Medulla oblongata (tissue), 1 donor: ENCODE measurements around the gene ODAD4.

ENCODE experiments used
- DNase-seq: peaks from one replicate; pipeline ENCODE4 v3.0.0-alpha.2; 2015; ENCODE audit errors: extremely low spot score

Gene ODAD4, protein sequence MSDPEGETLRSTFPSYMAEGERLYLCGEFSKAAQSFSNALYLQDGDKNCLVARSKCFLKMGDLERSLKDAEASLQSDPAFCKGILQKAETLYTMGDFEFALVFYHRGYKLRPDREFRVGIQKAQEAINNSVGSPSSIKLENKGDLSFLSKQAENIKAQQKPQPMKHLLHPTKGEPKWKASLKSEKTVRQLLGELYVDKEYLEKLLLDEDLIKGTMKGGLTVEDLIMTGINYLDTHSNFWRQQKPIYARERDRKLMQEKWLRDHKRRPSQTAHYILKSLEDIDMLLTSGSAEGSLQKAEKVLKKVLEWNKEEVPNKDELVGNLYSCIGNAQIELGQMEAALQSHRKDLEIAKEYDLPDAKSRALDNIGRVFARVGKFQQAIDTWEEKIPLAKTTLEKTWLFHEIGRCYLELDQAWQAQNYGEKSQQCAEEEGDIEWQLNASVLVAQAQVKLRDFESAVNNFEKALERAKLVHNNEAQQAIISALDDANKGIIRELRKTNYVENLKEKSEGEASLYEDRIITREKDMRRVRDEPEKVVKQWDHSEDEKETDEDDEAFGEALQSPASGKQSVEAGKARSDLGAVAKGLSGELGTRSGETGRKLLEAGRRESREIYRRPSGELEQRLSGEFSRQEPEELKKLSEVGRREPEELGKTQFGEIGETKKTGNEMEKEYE

DNA sequence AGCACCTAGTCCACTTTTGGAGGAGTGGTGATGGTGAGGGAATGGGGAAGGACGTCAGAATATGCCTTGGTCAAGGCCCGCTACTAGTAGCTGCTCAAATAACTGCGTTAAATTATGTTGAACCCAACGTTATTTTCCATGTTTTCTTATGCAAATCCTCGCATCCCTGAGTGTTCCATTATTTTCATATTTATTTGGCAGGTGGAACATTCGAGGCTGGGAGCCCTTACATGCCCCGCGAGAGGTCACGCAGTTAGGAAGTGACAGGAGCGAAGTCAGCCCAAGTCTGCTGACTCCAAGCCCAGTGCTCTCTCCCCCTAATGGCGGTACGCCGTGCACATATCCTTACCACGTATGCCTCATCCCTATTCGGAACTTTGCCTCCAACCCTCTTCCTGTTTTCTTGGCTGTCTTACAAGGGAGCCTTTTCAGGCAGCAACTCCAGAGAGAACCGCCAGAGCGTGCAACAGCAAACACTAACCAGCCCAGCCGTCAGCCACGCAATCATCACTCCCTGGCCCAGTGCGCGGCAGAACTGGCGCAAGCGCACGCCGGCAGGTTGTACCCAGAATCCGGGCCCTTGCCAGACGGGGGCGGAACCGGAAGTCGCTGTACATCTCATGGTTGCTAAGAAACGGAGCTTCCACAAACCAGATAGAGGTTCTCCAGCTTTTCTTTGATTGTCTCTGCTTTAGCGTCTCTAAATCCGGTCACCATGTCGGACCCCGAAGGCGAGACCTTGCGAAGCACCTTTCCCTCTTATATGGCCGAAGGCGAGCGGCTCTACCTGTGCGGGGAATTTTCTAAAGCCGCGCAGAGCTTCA, at the start of gene ODAD4:
Gene ODAD4, plus strand, starts transcription at position 609 of the 824 bp plus-strand sequence. Its CDS starts 107 bp downstream, at position 716.
- peak; percentile 97 for DNase-seq

- DNase-seq, result no peak
Observed at GRCh38 chr17:41882756-41883155, 47.7 kb upstream of the ODAD4 start.

DNA sequence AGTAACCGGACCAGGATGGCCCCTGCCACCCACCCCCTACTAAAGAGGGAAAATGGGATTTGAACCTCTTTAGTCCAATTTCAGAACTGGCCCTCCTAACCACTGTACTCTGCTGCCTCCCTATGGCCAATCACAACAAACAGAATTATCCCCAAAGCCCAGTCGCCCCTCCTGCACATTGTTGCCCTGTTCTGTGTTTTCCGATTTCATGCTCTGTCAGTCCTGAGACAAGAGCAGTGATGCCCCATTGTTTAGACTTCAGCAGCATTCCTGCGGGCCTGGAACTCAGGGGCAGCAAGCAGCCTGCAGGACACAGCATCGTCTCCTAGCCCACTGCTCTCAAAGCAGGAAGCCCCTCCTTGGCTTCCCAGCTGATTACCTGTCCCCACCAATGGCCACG, 44.7 kb upstream of the ODAD4 start:
- DNase-seq, result no peak

GRCh38 chr17:41888332-41888965, 42.0 kb upstream of the ODAD4 start:
- peak; percentile 36 for DNase-seq

- no peak for DNase-seq
Observed at GRCh38 chr17:41891135-41892020, 39.0 kb upstream of the ODAD4 start.

GRCh38 chr17:41892021-41892376, 38.4 kb upstream of the ODAD4 start:
- DNase-seq, result no peak

GRCh38 chr17:41893384-41893783, 37.0 kb upstream of the ODAD4 start:
- no peak for DNase-seq

- no peak for DNase-seq
Observed at GRCh38 chr17:41894791-41895331, 35.6 kb upstream of the ODAD4 start.

DNA sequence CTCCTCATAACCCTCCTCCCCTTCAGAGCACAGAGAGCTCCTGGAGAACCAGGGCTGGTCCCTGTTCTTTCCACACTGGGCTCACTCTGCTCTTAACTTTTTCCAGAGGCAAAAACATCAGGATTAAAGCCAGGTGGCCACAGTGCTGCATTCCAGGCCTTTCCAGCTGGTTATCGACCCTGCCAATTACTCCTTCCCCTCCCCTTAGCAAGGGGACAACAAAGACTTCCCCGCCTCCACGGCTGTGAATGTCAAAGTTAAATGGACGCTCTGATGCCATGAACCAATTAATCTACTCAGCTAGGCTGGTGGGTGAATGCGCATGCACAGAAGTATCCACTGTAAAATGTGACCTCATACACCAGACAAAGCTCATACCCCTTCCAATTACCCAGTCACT, 34.8 kb upstream of the ODAD4 start:
- DNase-seq, result no peak

DNA sequence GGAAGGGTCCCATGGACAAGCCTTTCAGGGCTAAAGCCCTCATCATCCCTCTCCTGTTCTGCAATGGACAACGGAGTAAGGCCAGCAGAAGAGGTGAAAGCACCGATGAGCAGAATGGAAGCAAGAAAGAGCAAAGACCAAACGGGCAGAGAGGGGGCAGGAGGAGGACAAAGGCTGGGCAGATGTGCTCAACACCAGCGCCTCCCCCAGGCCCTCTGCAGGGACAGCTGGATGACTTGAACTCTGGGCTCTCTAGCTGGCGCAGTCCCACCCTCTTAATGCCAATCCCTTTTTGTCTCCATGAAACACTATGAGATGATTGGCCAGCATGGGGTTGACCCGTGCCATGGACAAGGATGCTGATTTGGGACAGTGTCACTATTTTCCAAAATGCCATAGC, 33.7 kb upstream of the ODAD4 start:
- DNase-seq, result no peak

DNA sequence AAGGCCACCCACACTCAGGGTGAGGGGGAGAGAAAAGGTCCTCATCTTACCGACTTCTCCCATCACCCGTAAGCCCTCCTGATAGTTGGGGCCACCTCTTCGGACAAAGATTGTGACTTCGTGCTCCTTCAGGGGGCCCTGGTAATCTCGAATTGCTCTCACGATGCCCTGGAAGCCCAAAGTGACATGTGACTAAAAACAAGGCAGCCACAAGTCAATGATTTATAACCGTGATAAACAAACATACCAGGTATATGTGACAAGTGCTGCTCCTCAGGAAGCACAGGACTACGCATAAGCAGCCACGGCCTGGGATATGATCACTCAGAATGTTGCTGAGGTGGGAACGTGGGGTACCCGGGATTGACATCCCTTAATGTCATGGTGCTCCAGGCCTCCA, 28.8 kb upstream of the ODAD4 start:
- no peak for DNase-seq

- no peak for DNase-seq
Observed at GRCh38 chr17:41904242-41904841, 26.1 kb upstream of the ODAD4 start.

GRCh38 chr17:41905172-41905571, 25.2 kb upstream of the ODAD4 start:
- no peak for DNase-seq

DNA sequence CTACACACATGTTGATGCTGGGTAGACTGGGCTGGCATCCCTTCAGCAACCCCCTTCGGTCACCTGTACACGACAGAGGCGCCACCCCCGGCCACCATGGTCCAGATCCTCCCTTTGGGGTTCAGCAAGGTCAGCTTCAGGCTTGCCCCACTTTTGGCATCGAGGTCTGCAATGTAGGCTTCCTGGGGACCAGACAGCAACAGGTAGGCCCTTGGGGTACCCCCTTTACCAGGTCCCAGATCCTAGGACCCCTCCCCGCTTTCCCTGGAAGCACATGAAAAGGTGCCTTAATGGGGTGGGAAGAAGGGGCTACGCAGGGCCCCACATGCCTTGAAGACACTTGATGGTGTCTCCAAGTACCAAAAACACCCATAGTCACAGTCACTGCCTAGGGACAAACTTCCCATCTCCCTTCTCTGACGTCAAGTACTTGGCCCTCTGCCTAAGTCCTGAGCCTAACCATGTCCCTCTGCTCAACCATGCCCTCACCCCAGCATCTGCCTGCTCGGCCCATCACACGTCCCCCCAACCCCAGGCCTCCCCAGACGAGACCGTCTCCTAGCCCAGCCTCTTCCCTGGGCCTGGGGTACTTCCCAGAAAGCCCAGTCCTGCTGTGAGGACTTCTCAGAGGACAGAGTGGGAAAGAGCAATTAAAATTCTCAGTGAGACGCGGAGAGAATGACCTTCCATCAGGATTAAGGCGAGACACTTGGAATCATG, 23.8 kb upstream of the ODAD4 start:
- no peak for DNase-seq

DNA sequence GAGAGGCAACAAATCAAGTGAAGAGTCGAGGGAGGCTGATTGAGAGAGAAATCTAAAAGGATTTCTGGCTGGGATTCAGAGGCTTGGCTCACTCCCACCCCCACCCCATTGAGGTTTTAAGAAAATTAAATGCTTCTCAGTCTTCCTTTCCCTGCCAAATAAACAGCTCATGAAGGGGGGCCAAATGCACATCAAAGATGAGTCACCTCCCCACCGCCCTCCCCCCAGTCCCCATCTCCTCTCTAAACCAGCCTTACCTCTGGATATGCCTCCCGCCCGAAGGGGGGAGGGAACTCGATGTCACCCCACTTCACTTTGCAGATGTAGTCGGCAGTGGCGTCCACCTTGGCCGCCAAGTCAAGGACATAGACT, 23.2 kb upstream of the ODAD4 start:
- no peak for DNase-seq

GRCh38 chr17:41907633-41908539, 22.5 kb upstream of the ODAD4 start:
- DNase-seq, result no peak

DNA sequence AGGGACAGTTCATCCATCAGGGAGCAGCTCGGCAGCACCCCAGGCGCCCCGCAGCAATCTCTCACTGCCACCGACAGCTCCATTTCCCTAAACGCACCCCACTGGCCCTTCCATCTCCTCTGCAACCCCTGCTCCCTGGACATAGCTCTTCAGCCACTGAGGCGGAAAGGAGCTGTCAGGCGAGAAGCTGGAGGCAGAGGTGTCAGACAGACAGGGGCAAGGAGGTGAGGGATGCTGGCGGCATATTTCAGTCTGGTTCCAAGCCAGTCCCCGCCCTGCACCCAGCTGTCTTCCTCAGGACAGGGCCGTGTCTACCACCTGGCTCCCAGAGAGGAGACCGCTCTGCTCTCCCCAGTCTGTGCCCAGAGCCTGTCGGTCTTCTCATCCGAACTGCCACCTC, 21.3 kb upstream of the ODAD4 start:
- DNase-seq, result no peak

GRCh38 chr17:41910701-41911391, 19.6 kb upstream of the ODAD4 start:
- no peak for DNase-seq
